Activated naive CD4-positive, alpha-beta T cell treated with Interleukin-2 at 50 U/mL for 16 hours (primary cell): ENCODE results near the gene MYOZ3.

ENCODE experiments used
- DNase-seq: peaks from one replicate; pipeline ENCODE4 v3.0.0-alpha.2; 2020

MYOZ3 gene

DNA sequence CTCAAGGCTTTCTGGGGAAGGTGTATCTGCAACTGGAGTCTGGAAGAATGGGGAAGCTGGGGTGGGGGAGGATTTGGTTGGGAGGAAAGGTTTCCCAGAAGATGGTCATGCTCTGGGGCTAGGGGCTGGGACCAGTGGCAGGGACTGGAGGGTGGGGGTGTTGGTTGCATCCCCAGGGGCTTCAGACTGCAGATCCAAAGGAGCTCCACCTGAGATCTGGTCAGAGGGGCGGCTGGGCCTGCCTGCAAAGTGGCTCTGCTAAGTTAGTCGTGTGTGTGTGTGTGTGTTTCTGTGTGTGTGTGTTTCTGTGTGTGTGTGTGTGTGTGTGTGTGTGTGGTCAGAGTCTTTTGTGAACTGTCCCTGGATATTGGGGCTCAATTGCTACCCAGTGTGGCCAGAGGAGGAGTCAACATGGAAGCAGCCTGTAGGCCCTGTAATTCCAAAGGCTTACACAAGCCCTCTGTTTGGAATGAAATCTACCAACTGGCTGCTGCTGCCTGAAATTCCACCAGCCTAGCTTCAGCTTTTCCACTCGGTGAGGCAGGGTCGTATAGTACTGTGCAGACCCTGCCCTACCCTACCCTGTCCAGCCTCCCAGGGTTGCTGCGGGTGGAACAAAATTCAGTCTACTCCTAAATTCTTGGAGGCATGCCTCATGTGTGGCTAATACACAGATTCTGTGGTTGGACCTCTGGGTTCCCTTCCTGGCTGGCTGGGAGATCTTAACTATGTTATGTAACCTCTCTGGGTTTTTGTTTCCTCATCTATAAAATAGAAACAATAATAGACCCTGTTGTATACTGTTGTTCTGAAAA lies 33.1 kb upstream of the MYOZ3 start:
- no peak for DNase-seq

DNA sequence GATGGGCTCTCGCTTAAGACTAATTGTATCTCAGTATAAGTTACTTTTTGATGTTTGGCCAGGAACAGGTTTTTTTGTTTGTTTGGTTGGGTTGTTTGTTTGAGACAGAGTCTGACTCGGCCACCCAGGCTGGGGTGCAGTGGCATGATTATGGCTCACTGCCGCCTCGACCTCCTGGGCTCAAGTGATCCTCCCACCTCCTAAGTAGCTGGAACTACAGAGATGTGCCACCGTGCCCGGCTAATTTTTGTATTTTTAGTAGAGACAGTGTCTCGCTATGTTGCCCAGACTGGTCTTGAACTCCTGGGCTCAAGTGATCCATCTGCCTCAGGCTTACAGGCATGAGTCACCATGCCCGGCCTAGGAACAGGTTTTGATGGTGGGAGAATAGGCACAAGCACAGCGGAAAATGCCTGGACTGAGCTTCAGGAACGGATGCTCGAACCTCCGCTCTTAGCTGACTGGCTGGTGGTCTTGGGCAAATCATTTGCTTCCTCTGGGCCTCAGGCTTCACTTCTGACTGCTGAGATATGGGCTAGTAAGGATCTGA lies 32.0 kb upstream of the MYOZ3 start:
- DNase-seq, result no peak

DNA sequence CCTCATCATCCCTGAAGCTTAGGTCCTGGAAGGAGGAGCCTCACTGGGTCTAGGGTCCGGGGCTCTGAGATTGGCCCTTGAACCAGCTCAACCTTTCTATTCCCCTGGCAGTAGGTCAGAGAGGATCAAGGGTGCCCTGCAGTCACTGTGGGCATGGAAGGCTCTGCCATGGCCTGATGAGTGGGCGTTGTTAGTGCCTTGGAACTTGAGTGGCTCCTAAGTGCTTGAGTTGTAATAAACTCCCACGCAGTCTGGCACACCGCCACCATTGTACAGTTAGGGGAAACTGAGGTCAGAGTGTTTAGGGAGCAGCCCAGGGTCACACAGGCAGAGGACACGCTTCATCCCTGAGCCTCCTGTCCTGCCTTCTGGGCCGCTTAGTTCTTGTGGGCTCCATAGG lies 31.0 kb upstream of the MYOZ3 start:
- no peak for DNase-seq

DNA sequence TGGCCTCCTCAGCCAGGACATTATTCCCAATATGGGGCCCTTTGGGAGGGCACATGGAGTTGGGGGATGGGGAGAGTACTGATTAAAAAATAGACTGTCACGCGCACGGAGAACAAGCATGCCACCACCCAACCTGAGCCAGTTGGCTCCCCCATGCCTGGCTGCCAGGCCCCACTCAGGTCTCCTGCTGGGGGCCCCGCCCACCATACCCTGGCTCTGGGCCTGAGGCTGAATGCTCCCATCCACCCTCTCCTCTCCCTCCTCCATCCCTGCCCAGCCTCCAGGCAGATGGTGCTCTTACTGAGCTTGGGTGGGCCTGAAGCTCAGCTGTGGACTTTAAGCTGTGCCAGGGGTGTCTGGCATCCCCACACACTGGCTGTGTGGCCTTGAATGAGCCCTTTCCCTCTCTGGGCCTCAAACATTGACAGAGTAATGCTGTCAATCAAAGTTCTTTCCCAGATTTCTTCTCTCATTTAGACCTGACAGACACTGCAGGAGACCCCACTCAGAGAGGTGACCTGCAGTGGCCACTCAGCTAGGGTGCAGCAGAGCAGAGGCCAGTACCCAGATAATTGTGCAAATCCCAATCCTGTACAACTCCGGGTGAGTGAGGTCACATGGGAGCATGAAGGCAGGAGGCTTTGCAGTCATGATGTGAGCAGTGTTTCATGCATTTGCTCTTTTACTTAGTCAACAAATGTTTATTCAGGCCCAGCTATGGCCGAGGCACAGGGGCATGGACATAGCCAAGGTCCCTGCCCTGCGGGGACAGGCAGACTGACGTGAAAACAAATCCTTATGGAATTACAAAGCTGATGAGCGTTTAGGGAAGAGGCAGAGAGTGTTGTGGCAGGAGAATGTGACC lies 30.4 kb upstream of the MYOZ3 start:
- no peak for DNase-seq

DNA sequence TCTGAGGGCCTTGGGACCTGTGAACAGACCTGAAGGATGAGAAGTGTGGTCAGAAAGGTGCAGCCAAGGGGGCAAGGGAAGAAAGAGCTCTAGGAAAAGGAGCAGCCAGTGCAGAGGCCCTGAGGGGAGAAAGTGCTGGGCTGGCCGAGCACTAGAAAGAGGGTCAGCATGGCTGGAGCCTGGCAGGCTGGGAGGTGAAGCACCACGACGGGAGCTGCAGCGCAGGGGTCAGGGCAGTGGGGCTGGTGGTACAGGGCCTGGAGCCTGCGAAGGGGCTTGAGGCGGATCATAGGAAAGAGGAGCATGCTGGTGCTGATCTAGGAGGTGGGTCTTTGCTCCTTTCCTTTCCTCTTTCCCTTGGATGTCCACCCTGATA lies 29.7 kb upstream of the MYOZ3 start:
- no peak for DNase-seq

DNA sequence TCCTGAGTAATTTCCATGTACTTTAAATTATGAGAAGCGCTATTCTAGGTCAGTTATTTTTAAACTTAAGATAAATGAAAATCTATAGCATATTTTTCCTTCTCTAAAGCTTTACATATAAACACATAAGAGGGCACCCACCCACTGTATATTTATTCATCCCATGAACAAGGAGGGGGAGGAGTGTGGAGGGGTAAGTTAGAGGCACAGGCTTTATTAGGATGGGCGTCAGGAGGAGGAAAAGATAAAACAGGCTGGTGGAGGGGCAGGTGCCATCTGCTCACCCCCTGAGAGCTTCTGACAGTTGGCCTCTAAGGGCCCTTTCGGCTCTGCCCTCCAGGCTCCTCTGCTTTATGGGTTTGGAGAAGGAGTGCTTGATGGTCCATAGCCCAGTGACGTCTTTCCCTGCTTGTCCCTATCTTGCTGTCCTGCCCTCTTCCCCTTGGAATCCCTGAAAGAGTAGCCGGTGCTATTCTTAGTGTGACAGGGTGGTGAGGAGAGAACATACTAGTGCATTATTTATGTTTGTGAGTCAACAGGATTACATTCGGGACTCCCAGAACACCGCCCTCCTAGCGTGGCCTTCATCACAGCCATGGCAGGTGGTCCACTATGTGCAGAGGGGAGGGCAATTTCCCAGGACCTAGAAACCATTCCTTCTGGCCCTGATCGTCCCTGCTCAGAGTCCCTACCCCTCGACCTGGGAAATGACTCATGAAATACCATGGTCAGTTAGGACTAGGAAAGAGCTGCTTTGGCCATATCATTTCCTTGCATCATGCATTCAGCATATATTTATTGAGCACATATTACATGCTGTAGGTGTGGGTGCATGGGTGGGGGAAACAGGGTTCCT lies 28.5 kb upstream of the MYOZ3 start:
- no peak for DNase-seq

DNA sequence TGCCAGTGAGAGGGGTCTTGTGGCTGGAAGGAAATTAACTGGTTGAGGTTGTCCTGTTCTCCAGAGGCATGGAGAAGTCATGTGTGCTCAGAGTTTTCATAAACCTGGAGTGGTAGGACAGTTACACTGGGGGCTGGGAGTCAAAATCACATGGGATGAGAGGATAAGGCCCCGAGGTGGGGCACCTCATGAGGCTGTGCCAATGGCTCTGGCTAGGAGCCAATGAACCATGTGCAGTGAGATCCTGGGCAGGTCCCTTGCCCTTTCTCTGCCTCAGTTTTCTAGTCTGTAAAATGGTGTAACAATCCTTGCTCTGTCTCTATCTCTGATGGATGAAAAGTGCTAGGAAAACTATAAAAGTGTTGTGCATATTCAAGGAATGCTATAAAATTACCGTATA lies 27.6 kb upstream of the MYOZ3 start:
- no peak for DNase-seq

DNA sequence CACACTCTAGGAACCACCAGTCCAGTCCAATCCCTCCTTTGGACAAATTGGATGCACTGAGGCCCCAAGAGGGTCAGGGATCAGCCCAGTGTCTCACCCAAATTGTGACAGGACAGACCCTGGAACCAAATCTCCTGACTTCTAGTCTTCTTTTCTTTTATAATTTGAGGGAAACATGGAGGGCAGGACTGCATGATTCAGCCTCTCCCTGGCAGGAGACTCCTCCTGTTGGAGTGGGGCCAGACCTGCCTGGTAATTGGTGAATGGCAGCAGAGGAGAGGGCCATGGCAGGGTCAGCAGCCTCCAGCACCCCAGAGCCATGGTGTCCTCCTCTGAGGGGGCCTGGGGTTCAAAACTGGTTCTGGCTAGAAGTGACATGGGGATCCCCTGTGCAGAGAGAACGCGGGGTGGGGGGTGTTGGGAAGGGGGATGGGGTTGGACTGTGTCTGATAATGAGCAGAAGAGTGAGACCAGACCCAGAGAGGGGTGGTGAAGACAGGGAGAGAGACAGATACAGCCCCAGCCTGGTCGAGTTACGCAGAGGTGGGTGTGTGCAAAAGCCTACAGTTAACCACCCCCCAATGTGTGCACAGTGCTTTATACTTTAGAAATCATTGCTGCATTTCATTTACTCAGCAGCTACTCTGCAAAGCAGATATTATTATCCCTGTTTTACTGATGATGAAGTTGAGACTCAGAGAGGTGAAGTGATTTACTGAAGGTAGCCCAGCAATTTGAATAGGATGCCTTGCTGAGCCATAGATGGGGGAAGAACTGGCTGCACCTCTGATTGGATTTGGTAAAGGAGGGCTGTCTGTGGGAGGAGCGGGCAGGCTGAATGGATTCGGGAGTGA lies 24.4 kb upstream of the MYOZ3 start:
- DNase-seq, result no peak

DNA sequence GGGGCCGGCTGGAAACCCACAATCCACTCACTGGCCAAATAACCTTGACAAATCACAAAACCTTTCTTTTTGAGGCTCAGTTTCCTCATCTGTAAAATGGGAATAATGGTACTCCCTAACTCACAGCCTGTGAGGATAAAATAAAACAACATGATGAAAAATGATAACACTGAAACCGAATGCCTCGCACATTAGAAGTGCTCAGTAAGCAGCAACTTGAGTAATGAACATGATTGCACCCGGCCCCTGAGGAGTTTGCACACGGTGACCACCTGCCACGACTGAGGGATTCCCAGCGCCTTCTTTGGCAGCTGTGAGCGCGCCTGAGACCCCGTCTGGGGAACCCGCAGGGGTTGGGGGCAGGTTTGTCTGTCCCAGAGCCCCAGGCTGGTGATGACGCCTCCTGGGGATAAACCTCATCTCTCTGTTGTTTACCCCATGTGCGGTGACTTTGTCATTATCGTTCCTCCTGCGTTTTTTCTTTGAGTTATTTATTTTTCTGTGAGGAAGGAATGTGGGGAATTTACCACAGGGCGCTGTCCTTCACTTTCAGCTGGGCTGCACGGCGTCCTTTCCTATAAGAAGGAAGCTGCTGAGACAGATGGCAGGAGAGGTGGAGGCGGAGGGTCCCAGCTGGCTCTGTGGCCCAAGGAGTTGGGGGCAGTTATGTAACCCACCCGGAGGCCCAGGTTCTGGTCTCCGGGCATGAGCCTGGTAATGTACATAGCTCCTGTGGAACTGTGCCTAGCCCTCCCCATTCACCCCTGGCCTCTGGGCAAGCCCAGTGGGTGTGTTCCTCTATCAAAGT lies 23.6 kb upstream of the MYOZ3 start:
- DNase-seq, result no peak

DNA sequence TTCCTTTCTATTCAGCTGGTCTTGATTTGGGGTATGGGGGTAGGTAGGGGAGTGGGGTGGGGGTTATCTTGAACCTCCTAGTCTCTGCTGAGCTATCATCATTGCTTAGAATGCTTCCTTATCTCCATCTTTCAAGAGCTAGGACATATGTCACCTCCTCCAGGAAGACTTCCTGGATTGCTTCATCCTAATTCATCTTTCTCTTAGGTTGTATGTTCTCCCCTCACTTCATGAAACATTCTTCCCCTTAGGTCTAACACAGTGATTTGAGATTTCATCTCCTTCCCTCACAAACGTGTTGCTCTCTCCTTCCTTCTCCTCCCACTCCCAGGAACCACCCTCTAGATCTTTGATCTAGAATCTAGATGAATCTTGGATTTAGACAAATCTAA lies 23.0 kb upstream of the MYOZ3 start:
- no peak for DNase-seq

DNA sequence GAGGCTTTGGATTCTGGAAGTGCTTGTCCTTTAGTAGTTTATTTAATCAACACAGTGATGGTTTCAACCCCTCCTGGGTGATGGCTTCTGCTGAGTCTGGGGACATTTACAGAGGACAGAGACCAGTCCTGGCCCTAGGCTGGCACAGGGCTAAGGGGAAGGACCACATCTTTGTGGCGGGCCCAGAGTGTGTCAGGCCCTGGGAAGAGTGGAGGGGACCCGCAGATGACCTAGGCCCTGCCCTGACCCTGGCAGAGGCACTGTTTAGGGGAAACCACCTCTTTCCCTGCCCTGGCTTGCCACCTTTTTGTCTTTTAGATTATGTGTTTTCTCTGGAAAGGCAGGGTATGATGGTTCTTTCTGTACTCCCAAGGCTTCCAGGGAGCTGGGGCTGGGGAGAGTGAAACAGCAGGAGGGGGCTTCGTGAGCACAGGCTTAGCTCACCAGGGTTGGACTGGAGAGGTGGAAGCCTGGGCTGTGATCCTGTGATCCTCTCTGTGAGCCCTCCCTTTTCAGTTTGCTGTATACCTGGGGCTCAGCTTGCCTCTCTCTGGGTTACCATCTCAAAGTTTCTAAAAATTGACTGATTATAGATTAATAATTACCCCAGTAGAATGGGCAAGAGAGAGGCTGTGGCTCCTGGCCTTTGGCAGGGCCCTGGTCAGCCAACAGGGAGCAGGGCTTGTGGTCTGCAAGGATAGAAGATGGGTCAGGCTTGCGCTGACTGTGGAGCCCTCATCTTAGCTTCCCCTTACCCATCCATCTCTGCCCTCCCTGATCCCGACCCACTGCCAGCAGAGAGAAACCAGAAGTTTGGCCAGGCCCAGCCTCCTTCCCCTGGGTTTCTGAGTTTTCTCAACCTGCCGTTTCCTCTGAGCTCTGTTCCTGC lies 22.3 kb upstream of the MYOZ3 start:
- no peak for DNase-seq

DNA sequence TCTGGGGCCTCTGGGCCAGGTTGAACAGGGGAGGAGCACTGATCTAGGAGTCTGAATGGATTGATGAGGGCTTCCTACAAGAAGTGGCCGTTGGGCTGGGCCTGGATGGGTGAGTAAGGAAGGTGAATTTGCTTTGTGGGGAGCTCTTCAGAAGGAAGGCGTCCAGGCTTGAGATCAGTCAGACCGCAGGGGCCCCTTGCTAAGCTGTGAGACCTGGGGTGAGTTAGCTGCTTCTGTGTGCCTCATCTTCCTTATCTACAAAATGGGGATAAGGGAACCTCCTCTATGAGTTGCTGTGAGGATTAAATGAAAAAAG lies 21.7 kb upstream of the MYOZ3 start:
- DNase-seq, result no peak

DNA sequence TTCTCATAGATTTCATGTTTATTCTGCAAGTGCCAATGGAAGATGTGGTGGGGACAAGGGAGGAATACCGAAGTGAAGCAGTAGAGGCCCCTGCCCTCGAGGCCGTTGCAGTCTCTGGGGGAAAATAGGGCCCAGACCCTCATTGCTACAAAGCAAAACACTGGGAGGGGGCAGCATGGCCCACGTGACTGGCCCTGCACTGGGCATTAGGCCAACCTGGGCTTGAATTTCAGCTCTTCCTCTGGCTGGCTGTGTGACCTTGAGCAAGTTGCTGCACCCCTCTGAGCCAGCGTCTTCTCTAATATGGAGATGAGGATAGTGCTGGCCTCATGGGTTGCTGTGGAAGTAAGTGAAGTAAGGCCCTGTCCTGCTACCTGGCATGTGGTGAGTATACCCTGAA lies 21.3 kb upstream of the MYOZ3 start:
- no peak for DNase-seq

DNA sequence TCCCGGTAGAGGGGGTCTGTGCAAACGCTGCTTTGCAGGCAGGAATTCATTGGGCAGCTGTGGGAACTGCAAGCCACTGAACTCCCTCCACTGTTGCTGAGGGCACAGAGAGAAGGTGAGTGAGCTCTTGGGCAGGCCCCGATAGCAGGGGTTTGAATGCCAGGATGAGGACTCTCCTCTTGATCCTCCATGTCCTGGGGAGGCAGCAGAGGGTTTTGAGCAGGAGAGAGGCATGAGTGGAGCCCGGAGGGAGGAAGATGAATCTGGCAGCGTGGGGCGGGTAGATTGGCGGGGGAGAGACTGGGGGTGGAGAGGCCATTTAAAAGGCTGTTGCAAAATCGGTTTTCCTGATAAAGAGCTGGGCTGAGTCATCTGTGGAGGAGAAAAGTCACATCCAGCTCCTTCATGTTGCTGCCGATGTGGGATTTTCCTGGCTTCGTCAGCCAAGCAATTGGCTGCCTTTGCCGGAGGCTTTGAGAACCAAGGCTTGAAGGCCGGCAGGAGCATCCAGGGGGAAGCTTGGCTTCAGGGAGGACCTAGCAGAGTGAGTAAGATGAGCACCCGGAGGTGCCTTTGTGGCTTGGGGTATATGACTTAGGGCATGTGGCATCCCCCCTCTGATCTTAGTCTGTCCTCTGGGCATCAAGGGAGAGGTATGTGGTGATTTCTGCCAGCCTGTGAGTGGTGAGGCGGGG lies 20.6 kb upstream of the MYOZ3 start, which contains the start of gene SYNPO:
SYNPO (plus strand) TSS at position 350 of the 695 bp plus-strand sequence. CDS start 7,616 bp downstream, outside the sequence.
- no peak for DNase-seq

DNA sequence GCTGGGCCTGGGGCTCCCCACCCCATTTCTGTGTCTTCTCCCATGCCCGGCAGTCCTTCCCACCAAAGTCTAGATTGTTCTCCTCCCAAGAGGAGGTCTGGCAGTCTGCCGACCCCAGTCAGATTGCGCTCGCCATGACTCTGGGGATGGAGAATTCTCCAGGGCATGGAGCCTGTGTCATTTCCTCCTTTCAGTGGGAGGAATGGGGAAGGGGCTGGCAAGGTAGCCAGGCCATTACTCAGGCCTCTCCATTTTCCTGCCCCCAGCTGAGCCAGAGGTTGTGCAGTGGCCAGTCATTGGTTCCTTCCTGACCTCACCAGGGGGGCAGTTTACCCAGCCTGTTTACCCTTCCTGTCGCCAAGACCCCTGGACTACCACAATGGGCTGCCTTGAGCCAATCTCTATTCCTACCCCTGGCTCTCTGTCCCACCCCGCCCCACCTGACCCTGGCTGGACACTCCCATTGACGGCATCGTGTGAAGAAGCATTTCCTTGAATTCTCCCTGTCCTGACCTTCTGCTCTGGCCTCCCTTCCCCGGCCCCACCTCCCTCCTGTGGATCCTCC lies 20.0 kb upstream of the MYOZ3 start:
- no peak for DNase-seq

DNA sequence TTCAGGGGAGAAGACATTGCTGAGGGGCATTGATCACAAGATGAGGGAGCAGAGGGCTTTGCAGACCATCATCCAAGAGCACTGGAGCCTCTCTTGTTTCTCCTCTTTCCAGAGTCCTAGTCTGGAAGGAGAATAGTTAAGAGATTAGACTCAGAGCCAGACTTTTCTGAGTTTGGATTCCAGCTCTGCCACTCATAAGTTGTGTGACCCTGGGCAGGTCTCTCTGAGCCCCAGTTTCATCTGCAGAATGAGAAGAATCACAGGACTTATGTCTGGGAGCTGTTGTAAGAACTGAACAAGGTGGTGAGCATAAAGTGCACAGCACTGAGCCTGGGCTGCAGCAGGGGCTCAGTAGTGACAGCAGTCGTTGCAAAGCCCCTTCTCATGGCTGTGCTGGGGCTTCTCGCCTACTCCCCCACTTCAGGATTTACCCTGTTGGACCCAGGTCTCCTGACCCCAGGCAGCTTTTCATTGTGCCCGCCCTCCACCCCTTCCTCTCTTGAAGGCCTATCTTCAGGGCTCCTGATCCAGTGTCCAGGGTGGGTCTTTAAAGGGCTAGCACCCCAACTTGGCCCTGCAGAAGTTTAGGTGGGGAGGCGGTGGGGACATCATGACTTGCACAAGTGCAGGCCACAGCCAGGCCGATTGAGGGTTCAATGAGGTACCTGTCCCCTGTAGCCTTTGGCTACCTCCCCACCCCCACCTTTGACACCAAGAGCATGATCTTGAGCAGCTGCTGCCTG lies 19.1 kb upstream of the MYOZ3 start:
- no peak for DNase-seq

DNA sequence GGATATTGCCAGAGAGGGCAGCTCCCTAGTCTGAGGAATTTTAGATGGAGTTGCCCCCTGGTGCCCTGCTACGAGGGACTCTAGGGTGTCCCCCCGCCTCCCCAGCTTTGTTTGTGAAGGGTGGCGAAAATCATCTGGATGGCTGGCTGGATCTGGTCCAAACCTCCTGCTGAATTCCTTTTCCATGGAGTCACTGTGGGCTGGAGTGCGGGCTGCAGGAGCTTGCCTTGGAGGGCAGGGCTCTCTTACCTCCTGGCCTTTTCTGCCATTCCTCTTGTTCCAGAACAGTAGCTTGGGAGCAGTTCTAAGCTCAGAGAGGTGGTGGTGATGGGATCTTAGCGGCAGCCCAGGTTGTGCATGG lies 18.5 kb upstream of the MYOZ3 start:
- no peak for DNase-seq

DNA sequence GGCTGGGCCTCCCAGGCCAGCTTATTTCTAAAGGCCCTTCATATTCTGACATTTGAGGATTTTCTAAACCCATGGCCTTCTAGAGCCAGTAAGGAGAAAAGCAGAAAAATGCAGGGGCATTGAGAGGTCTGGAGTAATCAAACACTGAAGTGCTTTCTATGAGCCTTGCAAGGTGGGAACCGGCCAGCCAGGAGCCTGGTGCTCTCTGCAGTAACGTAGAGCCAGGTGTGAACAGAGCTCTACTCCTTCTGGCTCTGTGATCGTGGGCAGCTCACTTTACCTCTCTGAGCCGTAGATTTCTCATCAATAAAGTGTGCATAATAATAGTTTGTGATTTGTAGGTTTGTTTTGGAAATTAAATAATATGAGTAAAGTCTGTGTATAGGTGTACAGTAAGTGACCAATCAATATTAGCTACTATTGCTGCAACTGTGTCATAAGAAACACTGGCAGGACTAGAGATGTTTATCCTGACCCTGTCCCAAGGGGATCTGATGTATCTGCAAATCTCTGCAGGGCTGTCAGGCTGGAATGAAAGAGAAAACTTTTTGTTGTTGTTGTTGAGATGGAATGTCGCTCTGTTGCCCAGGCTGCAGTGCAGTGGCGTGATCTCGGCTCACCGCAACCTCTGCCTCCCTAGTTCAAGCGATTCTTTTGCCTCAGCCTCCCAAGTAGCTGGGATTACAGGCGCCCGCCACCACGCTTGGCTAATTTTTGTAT lies 17.9 kb upstream of the MYOZ3 start:
- no peak for DNase-seq
